ENCODE measurements around the gene GNG13.

Gene GNG13

GRCh38 chr16:794091-794822 lies 6.3 kb downstream of the GNG13 start:
- ChIA-PET CTCF (no interaction called here), POLR2A (no interaction called here)
- TF ChIP-seq CTCF (IDR thresholded peaks at IDR 0.05; ENCODE audit: control extremely low read depth, extremely low read depth, low read depth, missing control alignments): no peak
- DNase-seq (ENCODE audit: extremely low spot score): no peak

GRCh38 chr16:793414-793813 lies 7.1 kb downstream of the GNG13 start:
- ChIA-PET CTCF (no interaction called here), POLR2A (no interaction called here)
- no peak for DNase-seq (ENCODE audit: extremely low spot score)
- TF ChIP-seq CTCF (IDR thresholded peaks at IDR 0.05; ENCODE audit: control extremely low read depth, extremely low read depth, low read depth, missing control alignments): no peak

- no peak for DNase-seq (ENCODE audit: extremely low spot score)
- CTCF ChIA-PET: no interaction called here
- POLR2A ChIA-PET: no interaction called here
- TF ChIP-seq CTCF (IDR thresholded peaks at IDR 0.05; ENCODE audit: control extremely low read depth, extremely low read depth, low read depth, missing control alignments): no peak
Observed at GRCh38 chr16:792221-792995, 8.1 kb downstream of the GNG13 start.

GRCh38 chr16:791131-791530 lies 9.4 kb downstream of the GNG13 start:
- CTCF ChIA-PET: no interaction called here
- no peak for DNase-seq (ENCODE audit: extremely low spot score)
- no peak for TF ChIP-seq CTCF (IDR thresholded peaks at IDR 0.05; ENCODE audit: control extremely low read depth, extremely low read depth, low read depth, missing control alignments)
- POLR2A ChIA-PET: no interaction called here

GRCh38 chr16:790086-790485 lies 10.4 kb downstream of the GNG13 start:
- no peak for TF ChIP-seq CTCF (IDR thresholded peaks at IDR 0.05; ENCODE audit: control extremely low read depth, extremely low read depth, low read depth, missing control alignments)
- ChIA-PET CTCF (no interaction called here), POLR2A (no interaction called here)
- no peak for DNase-seq (ENCODE audit: extremely low spot score)

- TF ChIP-seq CTCF (IDR thresholded peaks at IDR 0.05; ENCODE audit: control extremely low read depth, extremely low read depth, low read depth, missing control alignments): no peak
- DNase-seq (ENCODE audit: extremely low spot score): no peak
- POLR2A ChIA-PET: no interaction called here
- CTCF ChIA-PET: interaction anchor here (1.3 to 9.6 kb wide), 2 partner anchors 76 to 314 kb away, joined by 3 to 169 read pairs; partner anchors contain the start of gene METRN
Observed at GRCh38 chr16:789191-789850, 11.2 kb downstream of the GNG13 start.
